ENCODE data around the gene KRTAP4-16. TPM values are rescaled to one million over a fixed set of nuclear protein-coding genes. Genes with fewer than 3 reads are reported as not detected.
"Not testable (repeated sequence)": the region's sequence is repeated elsewhere in the genome, so short reads cannot be mapped to it uniquely, and the experiment has no call there.

The KRTAP4-16 gene
- total RNA-seq, 1 donor from 2014 or later = not detected

GRCh38 chr17:41149652-41149985, 47.6 kb upstream of the KRTAP4-16 start, which contains the start of gene KRTAP4-5:
Gene KRTAP4-5 (minus strand): TSS chr17:41149825. CDS start chr17:41149767, 58 bp downstream.
- no peaks in the 10 kb centered on the region for H3K27me3 ChIP-seq (ENCODE audit: insufficient read depth, low read length)
- H3K36me3 Mint-ChIP-seq (ENCODE audit: low read depth, unreplicated experiment) = no peaks in the 10 kb centered on the region
- H3K9me3 Mint-ChIP-seq (ENCODE audit: unreplicated experiment) = no peaks in the 10 kb centered on the region
- DNase-seq (ENCODE audit: low read depth) = no peak
- no peak within 1 kb of the TSS for H2AFZ ChIP-seq (ENCODE audit: low read depth, low read length)
- H3K4me3 Mint-ChIP-seq (ENCODE audit: unreplicated experiment) = no peak within 1 kb of the TSS
- H3K27ac ChIP-seq (ENCODE audit: low read depth, low read length) = no peak within 1 kb of the TSS
- H3K4me1 Mint-ChIP-seq (ENCODE audit: low read depth, unreplicated experiment) = no peaks in the 10 kb centered on the region
- H3K27me3 Mint-ChIP-seq (ENCODE audit: low read depth, unreplicated experiment) = peaks cover 5% of the 10 kb centered on the region
- H3K9me3 ChIP-seq (ENCODE audit: insufficient read depth, low read depth, low read length) = no peaks in the 10 kb centered on the region
- no peak for TF ChIP-seq EZH2 (IDR thresholded peaks at IDR 0.05; ENCODE audit: insufficient read depth, low read length)
- TF ChIP-seq CTCF (IDR thresholded peaks at IDR 0.05; ENCODE audit: insufficient read depth, low read depth, low read length) = no peak
- no peak within 1 kb of the TSS for H3K9ac ChIP-seq (ENCODE audit: low read length)
- FAIRE-seq = no peak
- H3K79me2 ChIP-seq (ENCODE audit: insufficient read depth, low read length) = no peaks in the 10 kb centered on the region
- H4K20me1 ChIP-seq (ENCODE audit: insufficient read depth, low read length) = no peaks in the 10 kb centered on the region
- no peak within 1 kb of the TSS for H3K27ac Mint-ChIP-seq (ENCODE audit: unreplicated experiment)
- no peaks in the 10 kb centered on the region for H3K4me1 ChIP-seq (ENCODE audit: insufficient read depth, low read length)
- no peak within 1 kb of the TSS for H3K4me2 ChIP-seq (ENCODE audit: low read length)
- no peaks in the 10 kb centered on the region for H3K36me3 ChIP-seq (ENCODE audit: insufficient read depth, low read length)
- no peak within 1 kb of the TSS for H3K4me3 ChIP-seq (ENCODE audit: insufficient read depth, low read depth, low read length)

GRCh38 chr17:41148971-41149651, 47.1 kb upstream of the KRTAP4-16 start:
- not testable (repeated sequence) for FAIRE-seq; H3K4me1 Mint-ChIP-seq (ENCODE audit: low read depth, unreplicated experiment); H4K20me1 ChIP-seq (ENCODE audit: insufficient read depth, low read length); H3K4me3 Mint-ChIP-seq (ENCODE audit: unreplicated experiment); H3K9me3 Mint-ChIP-seq (ENCODE audit: unreplicated experiment); H3K4me3 ChIP-seq (ENCODE audit: insufficient read depth, low read depth, low read length); H3K4me2 ChIP-seq (ENCODE audit: low read length); H3K27ac ChIP-seq (ENCODE audit: low read depth, low read length); DNase-seq (ENCODE audit: low read depth); H3K27me3 Mint-ChIP-seq (ENCODE audit: low read depth, unreplicated experiment); H3K79me2 ChIP-seq (ENCODE audit: insufficient read depth, low read length); H3K36me3 Mint-ChIP-seq (ENCODE audit: low read depth, unreplicated experiment); H3K36me3 ChIP-seq (ENCODE audit: insufficient read depth, low read length); H2AFZ ChIP-seq (ENCODE audit: low read depth, low read length); H3K27me3 ChIP-seq (ENCODE audit: insufficient read depth, low read length); H3K9ac ChIP-seq (ENCODE audit: low read length); H3K4me1 ChIP-seq (ENCODE audit: insufficient read depth, low read length); H3K27ac Mint-ChIP-seq (ENCODE audit: unreplicated experiment); H3K9me3 ChIP-seq (ENCODE audit: insufficient read depth, low read depth, low read length)

DNA sequence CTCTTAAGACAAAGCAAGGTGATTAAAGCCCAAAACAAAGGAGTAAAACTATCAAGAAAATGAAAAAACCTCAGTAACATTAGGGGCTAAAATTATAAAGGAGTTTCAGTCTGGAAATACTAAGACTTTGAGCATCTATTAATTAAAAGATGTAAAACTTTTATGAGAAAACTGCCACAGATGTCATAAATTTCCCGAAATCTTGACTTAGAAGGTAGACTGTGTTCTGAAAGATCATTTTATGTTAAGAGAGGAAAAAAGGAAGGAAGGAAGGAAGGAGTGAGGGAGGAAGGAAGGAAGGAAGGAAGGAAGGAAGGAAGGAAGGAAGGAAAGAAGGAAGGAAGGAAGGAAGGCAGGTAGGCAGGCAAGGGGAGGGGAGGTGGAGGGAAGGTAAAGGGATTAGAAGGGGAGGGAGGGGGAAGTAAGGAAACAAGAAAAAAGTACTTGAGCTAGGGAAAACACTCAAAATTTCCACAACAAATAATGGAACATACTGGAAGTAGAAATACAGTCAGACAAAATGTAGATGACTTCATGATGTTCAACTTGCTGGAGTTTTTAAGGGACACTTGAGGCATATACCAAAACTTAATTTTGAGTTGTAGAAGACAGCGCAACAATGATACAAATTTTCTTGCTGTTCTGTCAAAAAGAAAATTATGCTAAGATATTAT, 45.7 kb upstream of the KRTAP4-16 start:
- no peak overlapping the region for H3K4me3 Mint-ChIP-seq (ENCODE audit: unreplicated experiment)
- Histone ChIP-seq H3K9me3 (ENCODE audit: insufficient read depth, low read depth, low read length) (no peaks in the 10 kb centered on the region), H3K79me2 (ENCODE audit: insufficient read depth, low read length) (no peaks in the 10 kb centered on the region), H4K20me1 (ENCODE audit: insufficient read depth, low read length) (no peaks in the 10 kb centered on the region), H3K36me3 (ENCODE audit: insufficient read depth, low read length) (no peaks in the 10 kb centered on the region), H3K4me3 (ENCODE audit: insufficient read depth, low read depth, low read length) (no peak overlapping the region), H3K27ac (ENCODE audit: low read depth, low read length) (no peak overlapping the region), H3K4me2 (ENCODE audit: low read length) (no peak overlapping the region), H3K9ac (ENCODE audit: low read length) (no peak overlapping the region), H2AFZ (ENCODE audit: low read depth, low read length) (no peak overlapping the region), H3K4me1 (ENCODE audit: insufficient read depth, low read length) (no peaks in the 10 kb centered on the region), H3K27me3 (ENCODE audit: insufficient read depth, low read length) (no peaks in the 10 kb centered on the region)
- TF ChIP-seq EZH2 (IDR thresholded peaks at IDR 0.05; ENCODE audit: insufficient read depth, low read length) = no peak
- no peak for TF ChIP-seq CTCF (IDR thresholded peaks at IDR 0.05; ENCODE audit: insufficient read depth, low read depth, low read length)
- H3K27me3 Mint-ChIP-seq (ENCODE audit: low read depth, unreplicated experiment) = peaks cover 3% of the 10 kb centered on the region
- FAIRE-seq = no peak
- DNase-seq (ENCODE audit: low read depth) = no peak
- no peaks in the 10 kb centered on the region for H3K36me3 Mint-ChIP-seq (ENCODE audit: low read depth, unreplicated experiment)
- H3K27ac Mint-ChIP-seq (ENCODE audit: unreplicated experiment) = no peak overlapping the region
- H3K4me1 Mint-ChIP-seq (ENCODE audit: low read depth, unreplicated experiment) = no peaks in the 10 kb centered on the region
- H3K9me3 Mint-ChIP-seq (ENCODE audit: unreplicated experiment) = peaks cover 7% of the 10 kb centered on the region
